IPS-15b (cell line): ENCODE results near the gene ILKAP.

Experiments
- H3K27me3 ChIP-seq: one replicate; pipeline ENCODE4 v1.6.1; 2013; ENCODE audit warnings: low read length; ENCODE audit not compliant: control insufficient read depth, insufficient read depth
- H3K36me3 ChIP-seq: one replicate; pipeline ENCODE4 v1.6.1; 2013; ENCODE audit warnings: low read length; ENCODE audit not compliant: control insufficient read depth, insufficient read depth
- H3K4me1 ChIP-seq: one replicate; pipeline ENCODE4 v1.6.1; 2013; ENCODE audit warnings: mild to moderate bottlenecking, low read length; ENCODE audit not compliant: control insufficient read depth, insufficient read depth
- H3K4me3 ChIP-seq: one replicate; pipeline ENCODE4 v1.5.1; 2013; ENCODE audit warnings: low read depth, low read length
- H3K9ac ChIP-seq: one replicate; pipeline ENCODE4 v1.6.1; 2013; ENCODE audit warnings: low read depth, mild to moderate bottlenecking, low read length
- H3K9me3 ChIP-seq: one replicate; pipeline ENCODE4 v1.6.1; 2013; ENCODE audit warnings: mild to moderate bottlenecking, low read length; ENCODE audit not compliant: control insufficient read depth, insufficient read depth

ILKAP gene

DNA sequence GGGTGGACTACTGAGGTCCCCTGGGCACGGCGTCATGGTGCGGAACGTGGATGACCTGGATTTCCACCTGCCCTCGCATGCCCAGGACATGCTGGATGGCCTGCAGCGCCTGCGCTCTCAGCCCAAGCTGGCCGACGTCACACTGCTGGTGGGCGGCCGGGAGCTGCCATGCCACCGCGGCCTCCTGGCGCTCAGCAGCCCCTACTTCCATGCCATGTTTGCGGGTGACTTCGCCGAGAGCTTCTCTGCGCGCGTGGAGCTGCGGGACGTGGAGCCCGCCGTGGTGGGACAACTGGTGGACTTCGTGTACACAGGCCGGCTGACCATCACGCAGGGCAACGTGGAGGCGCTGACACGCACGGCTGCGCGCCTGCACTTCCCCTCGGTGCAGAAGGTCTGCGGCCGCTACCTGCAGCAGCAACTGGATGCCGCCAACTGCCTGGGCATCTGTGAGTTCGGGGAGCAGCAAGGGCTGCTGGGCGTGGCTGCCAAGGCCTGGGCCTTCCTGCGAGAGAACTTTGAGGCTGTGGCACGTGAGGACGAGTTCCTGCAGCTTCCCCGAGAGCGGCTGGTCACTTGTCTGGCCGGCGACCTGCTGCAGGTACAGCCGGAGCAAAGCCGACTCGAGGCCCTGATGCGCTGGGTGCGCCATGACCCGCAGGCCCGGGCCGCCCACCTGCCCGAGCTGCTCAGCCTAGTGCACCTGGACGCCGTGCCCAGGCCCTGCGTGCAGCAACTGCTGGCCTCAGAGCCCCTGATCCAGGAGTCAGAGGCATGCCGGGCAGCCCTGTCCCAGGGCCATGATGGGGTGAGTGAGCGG is 62.6 kb downstream of the ILKAP start:
- H3K36me3 ChIP-seq = no peaks in the 10 kb centered on the region
- no peak overlapping the region for H3K4me3 ChIP-seq
- no peaks in the 10 kb centered on the region for H3K4me1 ChIP-seq
- no peaks in the 10 kb centered on the region for H3K9me3 ChIP-seq
- H3K9ac ChIP-seq = no peak overlapping the region
- H3K27me3 ChIP-seq = no peaks in the 10 kb centered on the region

DNA sequence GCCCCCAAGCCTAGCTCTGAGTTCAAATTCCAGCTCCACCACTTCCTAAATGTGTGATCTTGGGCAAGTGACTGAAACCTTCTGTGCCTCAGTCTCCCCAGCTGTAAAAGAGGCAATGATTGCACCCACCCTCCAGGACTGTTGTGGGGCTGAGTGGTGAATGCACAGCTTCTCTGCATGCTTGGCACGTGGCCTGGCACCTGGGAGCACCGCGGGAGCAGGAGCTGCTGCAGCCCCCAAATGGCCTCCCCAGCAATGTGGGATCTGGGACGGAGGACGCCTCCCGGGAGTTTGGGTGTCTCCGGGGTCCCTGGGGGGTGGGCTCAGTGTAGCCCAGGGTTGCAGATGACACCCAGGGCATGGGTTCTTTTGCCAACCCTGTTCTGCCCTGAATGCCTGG is 63.5 kb downstream of the ILKAP start:
- Histone ChIP-seq H3K4me1 (no peaks in the 10 kb centered on the region), H3K9me3 (no peaks in the 10 kb centered on the region), H3K9ac (no peak overlapping the region), H3K36me3 (no peaks in the 10 kb centered on the region), H3K27me3 (no peaks in the 10 kb centered on the region), H3K4me3 (no peak overlapping the region)

- Histone ChIP-seq H3K9me3 (no peaks in the 10 kb centered on the region), H3K4me3 (no peak overlapping the region), H3K36me3 (no peaks in the 10 kb centered on the region), H3K4me1 (no peaks in the 10 kb centered on the region), H3K27me3 (no peaks in the 10 kb centered on the region), H3K9ac (no peak overlapping the region)
Observed at GRCh38 chr2:238139196-238140039, 64.1 kb downstream of the ILKAP start.

DNA sequence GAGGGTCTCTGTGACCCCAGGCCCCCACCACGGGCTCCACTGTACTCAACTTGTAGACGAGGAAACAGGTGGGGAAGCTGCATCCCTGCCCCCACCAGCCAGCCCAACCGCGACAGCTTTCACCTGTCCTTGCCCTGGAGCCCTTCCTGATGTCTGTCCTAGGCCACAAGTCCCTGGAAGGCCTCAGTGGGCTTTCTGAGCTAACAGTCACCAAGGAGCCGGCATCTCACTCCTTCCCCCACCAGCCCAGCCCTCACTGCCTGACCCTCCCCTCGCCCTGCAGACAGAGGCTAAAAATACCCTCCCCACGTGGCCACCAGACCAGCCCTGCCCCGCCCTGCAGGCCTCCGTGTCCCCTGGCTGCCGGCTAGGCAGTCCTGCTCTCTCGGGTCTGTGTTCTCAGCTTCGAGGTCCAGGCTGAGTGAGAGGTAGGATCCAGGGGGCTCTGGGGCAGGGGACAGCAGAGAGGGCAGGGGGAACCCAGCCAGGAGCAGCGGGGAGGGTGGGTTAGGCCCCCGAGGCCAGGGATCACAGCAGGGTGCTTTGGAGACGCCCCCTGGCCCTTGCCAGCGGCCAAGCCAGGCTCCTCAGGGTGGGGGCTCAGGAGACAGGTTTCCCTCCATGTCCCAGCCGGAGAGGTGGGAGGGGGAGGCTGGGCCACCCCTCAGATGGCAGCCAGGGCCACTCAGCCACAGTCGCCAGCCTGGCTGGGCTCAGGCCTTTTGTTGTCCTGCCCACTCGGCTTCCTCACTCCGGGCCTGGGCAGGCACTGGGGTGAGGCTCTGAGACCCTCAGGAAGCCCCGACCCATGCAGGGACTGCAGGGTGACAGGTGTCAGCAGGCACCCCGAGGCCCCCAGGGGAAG is 64.9 kb downstream of the ILKAP start, which contains the start of gene KLHL30:
Gene KLHL30, plus strand, starts transcription at position 338 of the 865 bp plus-strand sequence. CDS start 2,087 bp downstream, outside the sequence.
- Histone ChIP-seq H3K4me1 (no peaks in the 10 kb centered on the region), H3K27me3 (no peaks in the 10 kb centered on the region), H3K9me3 (no peaks in the 10 kb centered on the region), H3K4me3 (no peak within 1 kb of the TSS), H3K9ac (no peak within 1 kb of the TSS), H3K36me3 (no peaks in the 10 kb centered on the region)

GRCh38 chr2:238137885-238138284 is 65.6 kb downstream of the ILKAP start:
- Histone ChIP-seq H3K4me1 (no peaks in the 10 kb centered on the region), H3K4me3 (no peak overlapping the region), H3K36me3 (no peaks in the 10 kb centered on the region), H3K9ac (no peak overlapping the region), H3K27me3 (no peaks in the 10 kb centered on the region), H3K9me3 (no peaks in the 10 kb centered on the region)

DNA sequence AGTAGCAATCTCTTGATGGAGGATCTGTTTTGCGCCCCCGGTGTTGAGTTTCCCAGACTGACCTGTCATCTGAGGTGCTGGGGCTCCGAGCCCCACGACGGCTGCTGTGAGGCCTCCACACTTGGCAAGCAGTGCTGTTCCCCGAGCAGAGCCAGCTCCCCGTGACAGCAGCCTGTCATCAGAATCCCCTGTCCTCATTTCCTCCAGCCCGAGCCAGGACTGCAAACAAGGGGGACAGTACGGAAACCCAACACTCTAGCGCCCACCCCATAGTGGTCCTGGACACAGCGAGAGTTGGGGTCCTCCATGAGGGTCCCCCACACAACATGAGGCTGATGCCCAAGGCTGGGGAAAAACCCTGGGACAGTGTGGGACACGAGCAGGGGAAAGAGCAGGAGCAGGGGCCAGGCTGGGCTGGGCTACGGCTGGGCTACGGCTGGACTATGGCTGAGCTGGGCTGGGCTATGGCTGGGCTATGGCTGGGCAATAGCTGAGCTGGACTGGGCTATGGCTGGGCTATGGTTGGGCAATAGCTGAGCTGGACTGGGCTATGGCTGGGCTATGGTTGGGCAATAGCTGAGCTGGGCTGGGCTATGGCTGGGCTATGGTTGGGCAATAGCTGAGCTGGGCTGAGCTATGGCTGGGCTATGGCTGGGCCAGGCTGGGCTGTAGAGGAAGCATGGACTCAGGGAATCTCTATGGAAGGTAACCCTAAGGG is 66.5 kb downstream of the ILKAP start:
- Histone ChIP-seq H3K4me1 (no peaks in the 10 kb centered on the region), H3K9me3 (no peaks in the 10 kb centered on the region), H3K36me3 (no peaks in the 10 kb centered on the region), H3K27me3 (no peaks in the 10 kb centered on the region), H3K4me3 (no peak overlapping the region), H3K9ac (no peak overlapping the region)

- no peaks in the 10 kb centered on the region for H3K27me3 ChIP-seq
- H3K36me3 ChIP-seq = no peaks in the 10 kb centered on the region
- no peak overlapping the region for H3K4me3 ChIP-seq
- H3K9me3 ChIP-seq = no peaks in the 10 kb centered on the region
- no peak overlapping the region for H3K9ac ChIP-seq
- H3K4me1 ChIP-seq = no peaks in the 10 kb centered on the region
Observed at GRCh38 chr2:238135601-238136150, 67.8 kb downstream of the ILKAP start.

GRCh38 chr2:238134393-238134785 is 69.1 kb downstream of the ILKAP start:
- H3K4me3 ChIP-seq = no peak overlapping the region
- H3K9me3 ChIP-seq = no peaks in the 10 kb centered on the region
- no peaks in the 10 kb centered on the region for H3K4me1 ChIP-seq
- H3K9ac ChIP-seq = no peak overlapping the region
- H3K27me3 ChIP-seq = no peaks in the 10 kb centered on the region
- no peaks in the 10 kb centered on the region for H3K36me3 ChIP-seq

GRCh38 chr2:238133499-238134392 is 69.7 kb downstream of the ILKAP start:
- Histone ChIP-seq H3K9me3 (no peaks in the 10 kb centered on the region), H3K4me3 (no peak overlapping the region), H3K36me3 (no peaks in the 10 kb centered on the region), H3K9ac (no peak overlapping the region), H3K4me1 (no peaks in the 10 kb centered on the region), H3K27me3 (no peaks in the 10 kb centered on the region)
